ENCODE results near the gene KRTDAP.
A peak's percentile ranks its signal among the peaks of the same experiment; 100 is the strongest.
"Not testable (repeated sequence)": the region's sequence is repeated elsewhere in the genome, so short reads cannot be mapped to it uniquely, and the experiment has no call there.

KRTDAP gene

GRCh38 chr19:35484252-35485036 lies 5.8 kb downstream of the KRTDAP start:
- H3K4me3 Mint-ChIP-seq = no peak overlapping the region
- DNase-seq (ENCODE audit: low spot score) = no peak
- H3K27ac Mint-ChIP-seq = no peak overlapping the region

DNA sequence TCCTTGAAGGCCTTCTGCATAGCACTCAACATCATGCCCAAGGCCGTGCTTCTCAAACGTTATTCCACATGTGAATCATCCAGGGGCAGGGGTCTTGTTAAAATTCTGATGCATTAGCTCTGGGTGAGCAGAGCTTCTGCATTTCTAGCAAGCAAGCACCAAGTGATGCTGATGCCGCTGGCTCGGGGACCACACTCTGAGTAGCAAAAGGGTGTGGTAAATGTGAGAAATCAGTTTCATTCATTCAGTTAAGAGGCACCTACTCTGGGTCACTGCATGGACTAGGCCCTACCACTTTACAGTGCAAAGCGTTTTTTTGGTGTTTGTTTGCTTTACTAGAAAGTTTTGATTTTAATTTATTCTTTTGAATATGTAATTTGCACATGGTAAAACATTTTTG lies 7.2 kb downstream of the KRTDAP start:
- Mint-ChIP-seq H3K27me3 (ENCODE audit: low read depth) (peaks cover 10% of the 10 kb centered on the region), H3K9me3 (no peaks in the 10 kb centered on the region), H3K4me3 (no peak overlapping the region), H3K36me3 (ENCODE audit: low read depth) (no peaks in the 10 kb centered on the region), H3K4me1 (ENCODE audit: low read depth) (peaks cover 2% of the 10 kb centered on the region), H3K27ac (no peak overlapping the region)
- no peak for DNase-seq (ENCODE audit: low spot score)

More at GRCh38 chr19:35484252-35485036, 5.8 kb downstream of the KRTDAP start:
- Mint-ChIP-seq H3K36me3 (ENCODE audit: low read depth) (no peaks in the 10 kb centered on the region), H3K4me1 (ENCODE audit: low read depth) (peaks cover 2% of the 10 kb centered on the region), H3K9me3 (no peaks in the 10 kb centered on the region), H3K27me3 (ENCODE audit: low read depth) (peaks cover 10% of the 10 kb centered on the region)

GRCh38 chr19:35478794-35479677 lies 11.2 kb downstream of the KRTDAP start:
- Mint-ChIP-seq H3K27me3 (ENCODE audit: low read depth) (peaks cover 11% of the 10 kb centered on the region), H3K27ac (no peak overlapping the region), H3K4me1 (ENCODE audit: low read depth) (no peaks in the 10 kb centered on the region), H3K4me3 (no peak overlapping the region), H3K36me3 (ENCODE audit: low read depth) (no peaks in the 10 kb centered on the region), H3K9me3 (no peaks in the 10 kb centered on the region)
- DNase-seq (ENCODE audit: low spot score) = no peak

- no peak overlapping the region for H3K4me3 Mint-ChIP-seq
- H3K27ac Mint-ChIP-seq = no peak overlapping the region
- H3K9me3 Mint-ChIP-seq = no peaks in the 10 kb centered on the region
- H3K27me3 Mint-ChIP-seq (ENCODE audit: low read depth) = peaks cover 10% of the 10 kb centered on the region
- H3K36me3 Mint-ChIP-seq (ENCODE audit: low read depth) = no peaks in the 10 kb centered on the region
- no peak for DNase-seq (ENCODE audit: low spot score)
- H3K4me1 Mint-ChIP-seq (ENCODE audit: low read depth) = no peaks in the 10 kb centered on the region
Measured at GRCh38 chr19:35476149-35476548, 14.1 kb downstream of the KRTDAP start.

DNA sequence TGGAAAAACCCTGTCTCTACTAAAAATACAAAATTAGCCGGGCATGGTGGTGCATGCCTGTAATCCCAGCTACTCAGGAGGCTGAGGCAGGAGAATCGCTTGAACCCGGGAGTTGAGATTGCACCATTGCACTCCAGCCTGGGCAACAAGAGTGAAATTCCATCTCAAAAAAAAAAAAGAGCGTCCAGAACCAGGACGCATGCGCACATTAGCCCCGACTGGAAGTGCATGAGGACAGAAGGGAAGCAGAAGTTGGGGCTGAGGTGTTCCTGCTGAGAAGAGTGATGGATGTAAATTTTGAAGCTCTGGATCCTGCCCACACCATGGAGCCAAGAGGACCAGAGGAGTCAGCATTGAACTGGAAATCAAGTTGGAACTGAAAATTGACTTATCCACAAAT lies 15.7 kb downstream of the KRTDAP start:
- not testable (repeated sequence) for H3K27me3 Mint-ChIP-seq (ENCODE audit: low read depth)

GRCh38 chr19:35474104-35474503 lies 16.2 kb downstream of the KRTDAP start:
- Mint-ChIP-seq H3K9me3 (no peaks in the 10 kb centered on the region), H3K27ac (no peak overlapping the region), H3K4me1 (ENCODE audit: low read depth) (no peaks in the 10 kb centered on the region)

More for the DNA sequence above, 15.7 kb downstream of the KRTDAP start:
- DNase-seq (ENCODE audit: low spot score); H3K9me3 Mint-ChIP-seq; H3K4me3 Mint-ChIP-seq; H3K4me1 Mint-ChIP-seq (ENCODE audit: low read depth); H3K27ac Mint-ChIP-seq; H3K36me3 Mint-ChIP-seq (ENCODE audit: low read depth): not testable (repeated sequence)

GRCh38 chr19:35471946-35472345 lies 18.3 kb downstream of the KRTDAP start:
- Mint-ChIP-seq H3K27ac (no peak overlapping the region), H3K4me1 (ENCODE audit: low read depth) (peaks cover 7% of the 10 kb centered on the region), H3K9me3 (no peaks in the 10 kb centered on the region), H3K4me3 (no peak overlapping the region), H3K36me3 (ENCODE audit: low read depth) (no peaks in the 10 kb centered on the region), H3K27me3 (ENCODE audit: low read depth) (peaks cover 6% of the 10 kb centered on the region)
- DNase-seq (ENCODE audit: low spot score) = no peak

More at GRCh38 chr19:35474104-35474503, 16.2 kb downstream of the KRTDAP start:
- Mint-ChIP-seq H3K27me3 (ENCODE audit: low read depth) (peaks cover 6% of the 10 kb centered on the region), H3K36me3 (ENCODE audit: low read depth) (no peaks in the 10 kb centered on the region), H3K4me3 (no peak overlapping the region)
- no peak for DNase-seq (ENCODE audit: low spot score)

- peaks cover 10% of the 10 kb centered on the region for H3K4me1 Mint-ChIP-seq (ENCODE audit: low read depth)
- H3K9me3 Mint-ChIP-seq; H3K36me3 Mint-ChIP-seq (ENCODE audit: low read depth); H3K27me3 Mint-ChIP-seq (ENCODE audit: low read depth); DNase-seq (ENCODE audit: low spot score); H3K4me3 Mint-ChIP-seq; H3K27ac Mint-ChIP-seq: not testable (repeated sequence)
Measured at GRCh38 chr19:35471075-35471474, 19.2 kb downstream of the KRTDAP start.

DNA sequence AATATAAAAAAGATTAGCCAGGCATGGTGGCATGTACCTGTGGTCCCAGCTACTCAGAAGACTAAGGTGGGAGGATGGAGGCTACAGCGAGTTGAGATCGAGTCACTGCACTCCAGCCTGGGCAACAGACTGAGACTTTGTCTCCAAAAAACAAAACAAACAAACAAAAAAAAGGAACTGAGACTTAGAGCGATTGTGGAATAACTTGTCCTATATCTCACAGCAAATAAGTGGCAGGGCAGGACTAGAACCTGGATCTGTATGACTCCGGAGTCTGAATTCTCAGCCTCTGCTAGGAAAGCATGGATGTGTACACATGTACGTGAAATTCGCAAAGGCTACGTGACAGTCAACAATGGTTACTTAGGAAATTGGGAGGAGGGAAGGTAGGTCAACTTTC lies 20.1 kb downstream of the KRTDAP start:
- DNase-seq (ENCODE audit: low spot score) = no peak
- Mint-ChIP-seq H3K4me1 (ENCODE audit: low read depth) (peaks cover 14% of the 10 kb centered on the region), H3K36me3 (ENCODE audit: low read depth) (no peaks in the 10 kb centered on the region), H3K4me3 (no peak overlapping the region), H3K27me3 (ENCODE audit: low read depth) (peaks cover 4% of the 10 kb centered on the region), H3K9me3 (no peaks in the 10 kb centered on the region), H3K27ac (no peak overlapping the region)

DNA sequence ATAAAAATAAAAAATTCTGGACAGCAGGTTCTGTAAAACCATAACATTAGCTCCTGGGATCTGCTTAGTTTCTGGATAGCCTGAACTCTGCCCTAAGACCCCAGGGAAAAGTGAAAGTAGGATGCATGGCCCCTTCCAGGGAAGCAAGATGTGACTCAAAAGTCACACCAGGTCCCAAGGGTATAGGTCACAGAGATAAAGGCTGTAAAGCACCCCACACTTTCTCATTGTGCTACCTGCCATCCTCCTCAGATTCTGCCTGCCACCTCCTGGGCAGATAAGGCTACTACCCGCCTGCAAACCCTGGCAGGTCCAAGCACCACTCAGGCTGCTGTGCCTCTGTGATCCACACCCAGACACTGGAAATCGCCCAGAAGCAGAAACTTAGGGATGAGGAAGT lies 21.6 kb downstream of the KRTDAP start:
- Mint-ChIP-seq H3K9me3 (no peaks in the 10 kb centered on the region), H3K27me3 (ENCODE audit: low read depth) (peaks cover 4% of the 10 kb centered on the region), H3K4me3 (no peak overlapping the region), H3K36me3 (ENCODE audit: low read depth) (no peaks in the 10 kb centered on the region), H3K4me1 (ENCODE audit: low read depth) (peaks cover 20% of the 10 kb centered on the region), H3K27ac (no peak overlapping the region)
- DNase-seq (ENCODE audit: low spot score) = peak; percentile 64

DNA sequence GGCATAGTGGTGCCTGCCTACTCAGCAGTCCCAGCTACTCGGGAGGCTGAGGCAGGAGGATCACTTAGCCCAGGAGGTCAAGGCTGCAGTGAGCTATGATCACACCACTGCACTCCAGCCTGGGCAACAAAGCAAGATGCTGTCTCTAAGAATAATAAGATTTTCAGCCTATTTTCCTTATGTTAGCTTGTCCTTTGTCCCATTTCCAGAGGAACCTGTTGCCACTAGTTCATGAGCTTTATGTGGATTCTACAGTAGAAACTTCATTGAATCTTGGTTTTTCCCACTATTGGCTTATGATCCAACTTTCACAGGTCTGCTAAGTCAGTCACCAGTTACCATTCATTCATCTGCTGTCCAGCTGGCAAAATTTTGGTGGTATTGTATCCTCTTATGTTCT lies 24.0 kb downstream of the KRTDAP start:
- no peak overlapping the region for H3K4me3 Mint-ChIP-seq
- H3K27me3 Mint-ChIP-seq (ENCODE audit: low read depth) = peaks cover 4% of the 10 kb centered on the region
- DNase-seq (ENCODE audit: low spot score) = no peak
- H3K27ac Mint-ChIP-seq = no peak overlapping the region
- H3K9me3 Mint-ChIP-seq = no peaks in the 10 kb centered on the region
- no peaks in the 10 kb centered on the region for H3K36me3 Mint-ChIP-seq (ENCODE audit: low read depth)
- H3K4me1 Mint-ChIP-seq (ENCODE audit: low read depth) = peaks cover 33% of the 10 kb centered on the region

DNA sequence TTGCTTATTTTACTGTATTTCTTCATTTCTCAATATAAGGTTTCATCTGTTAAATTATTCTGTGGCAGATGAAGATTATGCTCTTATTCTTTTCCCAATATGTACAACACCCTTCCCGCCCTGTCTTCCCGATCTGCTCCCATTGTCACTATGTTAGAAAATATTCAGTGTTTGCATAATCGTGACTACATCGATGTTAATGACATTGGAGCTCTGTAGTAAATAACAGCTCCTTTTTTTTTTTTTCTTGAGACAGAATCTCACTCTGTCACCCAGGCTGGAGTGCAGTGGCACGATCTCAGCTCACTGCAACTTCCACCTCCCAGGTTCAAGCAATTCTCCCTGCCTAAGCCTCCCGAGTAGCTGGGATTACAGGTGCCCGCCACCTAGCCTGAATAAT lies 27.3 kb downstream of the KRTDAP start:
- peaks cover 50% of the 10 kb centered on the region for H3K4me1 Mint-ChIP-seq (ENCODE audit: low read depth)
- H3K4me3 Mint-ChIP-seq = peak overlapping the region; percentile 87
- H3K36me3 Mint-ChIP-seq (ENCODE audit: low read depth); DNase-seq (ENCODE audit: low spot score); H3K9me3 Mint-ChIP-seq; H3K27me3 Mint-ChIP-seq (ENCODE audit: low read depth): not testable (repeated sequence)
- H3K27ac Mint-ChIP-seq = peak overlapping the region; percentile 96

- peak overlapping the region; percentile 87 for H3K4me3 Mint-ChIP-seq
- H3K9me3 Mint-ChIP-seq = no peaks in the 10 kb centered on the region
- peak; percentile 59 for DNase-seq (ENCODE audit: low spot score)
- peak overlapping the region; percentile 96 for H3K27ac Mint-ChIP-seq
- peaks cover 4% of the 10 kb centered on the region for H3K27me3 Mint-ChIP-seq (ENCODE audit: low read depth)
- H3K4me1 Mint-ChIP-seq (ENCODE audit: low read depth) = peaks cover 52% of the 10 kb centered on the region
- no peaks in the 10 kb centered on the region for H3K36me3 Mint-ChIP-seq (ENCODE audit: low read depth)
Measured at GRCh38 chr19:35462476-35462953, 27.7 kb downstream of the KRTDAP start.

GRCh38 chr19:35461788-35462187 lies 28.5 kb downstream of the KRTDAP start:
- not testable (repeated sequence) for DNase-seq (ENCODE audit: low spot score); H3K36me3 Mint-ChIP-seq (ENCODE audit: low read depth); H3K9me3 Mint-ChIP-seq; H3K27ac Mint-ChIP-seq; H3K27me3 Mint-ChIP-seq (ENCODE audit: low read depth); H3K4me3 Mint-ChIP-seq
- H3K4me1 Mint-ChIP-seq (ENCODE audit: low read depth) = peaks cover 57% of the 10 kb centered on the region

All from T-helper 2 cell treated with Interferon-gamma antibody and Interleukin-4, amounts not matched to agents 5 μg/mL and 100 μg/mL, for 36 hours (primary cell).